Spleen (tissue), 7 donors: ENCODE results near the gene SHC3.

Experiments
- POLR2A ChIP-seq, 3 donors: fragments of 450-650 bp; IDR thresholded peaks; one replicate each; pipeline ENCODE4 v1.5.1; 2017; ENCODE audit warnings: antibody characterized with exemption in 3 of 3, mild to moderate bottlenecking in 1 of 3
- POLR2AphosphoS5 ChIP-seq, 3 donors: sonication (generic); formaldehyde crosslinking; IDR thresholded peaks; one replicate each; pipeline ENCODE4 v1.5.1; 2017; ENCODE audit warnings: antibody characterized with exemption in 3 of 3
- TF ChIP-seq, protein P1 (sequence below), 11 experiments: fragments of 200-600 bp in 7 of 11; fragments of 450-650 bp in 4 of 11; sonication (generic) in 4 of 11; IDR thresholded peaks in 8 of 11; conservative IDR thresholded peaks in 3 of 11; 1 replicate in 7 of 11; 2 replicates in 4 of 11; pipeline versions ENCODE4 v1.4.0 to v1.8.0; 2016 to 2021; ENCODE audit warnings: antibody characterized with exemption in 11 of 11, inconsistent platforms in 4 of 11, mild to moderate bottlenecking in 1 of 11
- donor health status: DM: no; HTN: no; CAD: no; lungs with moderate emphysema.
- donor health status: DM: no; HTN: no; CAD: no.
- donor health status: DM: no; HTN: no; CAD: no.

DNA sequence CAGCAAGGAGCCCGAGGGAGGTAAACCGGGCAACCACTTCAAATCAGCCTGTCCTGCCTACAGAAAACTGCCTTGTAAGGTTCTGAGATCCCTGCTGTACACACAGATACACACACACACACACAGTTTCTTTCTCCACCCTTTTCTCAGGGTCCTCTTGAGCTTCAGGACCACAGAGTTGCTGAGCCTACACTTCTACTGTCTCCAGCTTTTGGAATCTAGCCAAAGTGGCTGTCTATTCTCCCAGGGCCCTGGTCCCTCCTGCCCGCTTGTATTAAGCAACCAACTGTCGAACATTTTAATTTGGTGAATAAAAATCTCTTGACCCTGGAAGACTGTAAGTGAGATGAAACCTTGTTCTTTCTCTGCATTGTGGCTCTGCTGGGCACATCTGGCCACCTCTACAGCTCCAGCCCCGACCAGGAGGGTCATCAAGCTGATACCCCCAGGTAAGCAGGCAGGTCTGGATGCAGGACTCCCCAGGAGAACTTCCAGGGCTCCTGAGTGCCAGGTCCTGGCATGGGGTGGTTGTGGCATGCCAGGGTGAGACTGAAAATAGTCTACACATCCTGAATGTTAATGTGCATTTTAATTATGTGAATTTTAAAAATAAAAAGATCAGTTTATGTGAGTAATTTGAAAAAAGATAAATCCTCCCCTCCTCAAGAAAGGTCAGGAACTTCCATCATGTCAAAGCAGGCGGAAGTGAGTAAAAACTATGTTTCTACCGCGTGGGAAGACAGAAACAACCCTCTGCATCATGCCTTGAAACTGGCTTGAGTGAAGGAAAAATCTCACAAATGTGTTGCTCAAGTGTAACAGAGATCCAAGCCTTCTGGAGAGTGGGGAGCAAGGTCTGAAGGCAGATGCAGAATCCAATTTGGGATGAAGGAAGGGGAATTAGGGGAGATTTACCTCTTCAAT lies 202.4 kb downstream of the SHC3 start:
- TF ChIP-seq, protein P1, sequence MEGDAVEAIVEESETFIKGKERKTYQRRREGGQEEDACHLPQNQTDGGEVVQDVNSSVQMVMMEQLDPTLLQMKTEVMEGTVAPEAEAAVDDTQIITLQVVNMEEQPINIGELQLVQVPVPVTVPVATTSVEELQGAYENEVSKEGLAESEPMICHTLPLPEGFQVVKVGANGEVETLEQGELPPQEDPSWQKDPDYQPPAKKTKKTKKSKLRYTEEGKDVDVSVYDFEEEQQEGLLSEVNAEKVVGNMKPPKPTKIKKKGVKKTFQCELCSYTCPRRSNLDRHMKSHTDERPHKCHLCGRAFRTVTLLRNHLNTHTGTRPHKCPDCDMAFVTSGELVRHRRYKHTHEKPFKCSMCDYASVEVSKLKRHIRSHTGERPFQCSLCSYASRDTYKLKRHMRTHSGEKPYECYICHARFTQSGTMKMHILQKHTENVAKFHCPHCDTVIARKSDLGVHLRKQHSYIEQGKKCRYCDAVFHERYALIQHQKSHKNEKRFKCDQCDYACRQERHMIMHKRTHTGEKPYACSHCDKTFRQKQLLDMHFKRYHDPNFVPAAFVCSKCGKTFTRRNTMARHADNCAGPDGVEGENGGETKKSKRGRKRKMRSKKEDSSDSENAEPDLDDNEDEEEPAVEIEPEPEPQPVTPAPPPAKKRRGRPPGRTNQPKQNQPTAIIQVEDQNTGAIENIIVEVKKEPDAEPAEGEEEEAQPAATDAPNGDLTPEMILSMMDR (IDR thresholded peaks at IDR 0.05 in 8 of 11, conservative IDR thresholded peaks at IDR 0.05 in 3 of 11) = no peak
- TF ChIP-seq POLR2A (IDR thresholded peaks at IDR 0.05) (no peak), POLR2AphosphoS5 (IDR thresholded peaks at IDR 0.05) (no peak)
